ENCODE measurements around the gene CPED1. TPM values are rescaled to one million over a fixed set of nuclear protein-coding genes. Genes with fewer than 3 reads are reported as not detected.
A peak's percentile ranks its signal among the peaks of the same experiment; 100 is the strongest.

The CPED1 gene
- total RNA-seq, 2 donors from 2014 or later: 3.4 to 15.9 TPM

DNA sequence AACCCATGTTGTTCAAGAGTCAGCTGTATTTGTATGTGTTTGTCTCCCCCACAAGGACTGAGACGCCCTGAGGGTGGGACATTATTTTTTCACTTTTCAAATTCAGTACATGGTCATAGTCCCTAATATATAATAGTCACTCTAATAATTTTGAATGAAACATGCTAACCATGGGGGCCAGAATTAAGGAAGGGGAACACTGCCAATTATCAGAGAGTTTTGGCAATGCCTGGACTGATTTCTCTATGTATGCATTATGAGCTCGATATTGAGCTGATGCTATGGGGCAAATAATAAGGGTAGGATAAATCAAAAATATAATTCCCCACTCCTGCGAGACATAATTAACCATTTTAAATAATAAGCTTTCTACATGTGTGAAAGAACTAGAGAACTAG lies 87.4 kb downstream of the CPED1 start:
- ATAC-seq: no peak
- DNase-seq: no peak
- intact Hi-C loops (cut with DNase I, micrococcal nuclease): no loop called here

DNA sequence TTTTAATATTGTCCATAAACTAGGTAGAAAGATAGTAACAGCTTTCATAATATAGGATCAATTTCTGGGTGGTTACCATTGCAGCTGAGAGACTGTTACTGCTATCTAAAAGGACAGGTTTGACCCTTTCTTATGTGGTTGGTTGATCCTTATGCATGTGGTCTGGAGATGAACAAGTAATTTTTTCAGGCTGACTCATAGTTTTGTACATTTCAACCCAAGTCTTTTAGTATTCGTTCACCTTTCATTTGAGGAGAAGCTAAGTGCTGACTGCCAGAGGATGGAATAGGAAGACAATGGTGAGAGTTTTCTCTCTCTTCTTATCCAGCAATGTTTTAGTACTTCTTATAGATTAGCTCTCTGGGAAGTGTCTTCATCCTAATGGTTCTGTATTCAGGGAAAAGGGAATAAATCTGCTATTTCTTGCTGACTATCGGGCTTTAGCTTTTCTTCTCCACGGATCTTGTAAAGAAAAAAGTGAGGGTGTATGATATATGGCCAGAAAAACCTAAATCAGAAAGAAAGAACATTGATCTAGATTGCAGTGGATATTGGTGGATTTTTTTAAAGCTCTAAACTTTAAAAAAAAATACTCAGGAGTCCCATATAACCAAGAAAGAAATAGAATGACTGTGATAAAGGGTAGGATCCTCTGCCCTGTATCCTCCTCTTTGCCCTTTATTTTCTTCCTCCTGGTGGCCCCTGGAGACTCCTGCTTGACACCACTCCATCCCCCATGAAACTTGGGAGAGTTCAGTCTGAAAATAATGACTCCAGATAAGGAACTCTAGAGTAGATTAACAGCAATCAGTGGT lies 88.0 kb downstream of the CPED1 start:
- DNase-seq (no peak), ATAC-seq (no peak)
- intact Hi-C loops (cut with DNase I, micrococcal nuclease): no loop called here

DNA sequence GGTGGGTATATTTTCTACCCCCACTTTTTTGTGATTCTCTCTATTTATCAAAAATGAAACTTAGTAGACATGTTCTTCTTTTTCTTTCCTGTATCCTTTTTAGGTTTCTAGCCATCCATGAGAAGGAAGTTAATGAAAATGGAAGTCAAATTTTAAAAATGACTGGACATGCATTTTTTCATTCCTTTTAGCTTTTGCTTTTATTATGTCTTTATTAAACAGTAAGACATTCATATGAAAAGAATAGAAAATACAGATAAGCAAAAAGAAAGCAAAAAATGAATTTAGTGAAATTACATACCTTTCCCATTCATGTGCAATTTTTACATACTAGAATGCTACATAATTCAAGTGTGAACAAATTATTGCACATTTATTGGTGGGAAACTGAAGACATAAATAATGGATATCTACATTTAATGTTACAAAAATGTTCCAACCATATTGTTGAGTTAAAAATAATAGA lies 88.7 kb downstream of the CPED1 start:
- intact Hi-C loops (cut with DNase I, micrococcal nuclease): no loop called here
- no peak for ATAC-seq
- DNase-seq: no peak

DNA sequence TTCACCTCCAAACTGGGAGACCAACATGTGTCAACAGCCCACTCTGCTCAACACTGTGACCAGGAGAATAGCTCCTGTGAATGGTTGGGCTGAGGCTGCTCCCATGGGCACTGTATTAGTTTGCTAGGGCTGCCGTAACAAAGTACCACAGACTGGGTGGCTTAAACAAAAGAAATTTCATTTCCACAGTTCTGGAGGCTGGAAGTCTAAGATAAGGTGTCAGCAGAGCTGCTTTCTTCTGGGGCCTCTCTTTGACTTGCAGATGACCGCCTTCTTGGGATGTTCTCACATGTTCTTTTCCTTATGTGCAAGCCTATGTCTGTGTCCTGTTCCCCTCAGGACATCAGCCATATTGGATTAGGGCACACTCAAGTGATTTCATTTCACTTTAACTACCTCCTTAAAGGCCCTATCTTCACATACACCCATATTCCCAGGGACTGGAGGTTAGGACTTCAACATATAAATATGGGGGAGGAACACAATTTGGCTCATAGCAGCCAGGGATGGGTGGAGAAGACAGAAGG lies 90.3 kb downstream of the CPED1 start:
- intact Hi-C loops (cut with DNase I, micrococcal nuclease): no loop called here
- ATAC-seq (no peak), DNase-seq (no peak)

DNA sequence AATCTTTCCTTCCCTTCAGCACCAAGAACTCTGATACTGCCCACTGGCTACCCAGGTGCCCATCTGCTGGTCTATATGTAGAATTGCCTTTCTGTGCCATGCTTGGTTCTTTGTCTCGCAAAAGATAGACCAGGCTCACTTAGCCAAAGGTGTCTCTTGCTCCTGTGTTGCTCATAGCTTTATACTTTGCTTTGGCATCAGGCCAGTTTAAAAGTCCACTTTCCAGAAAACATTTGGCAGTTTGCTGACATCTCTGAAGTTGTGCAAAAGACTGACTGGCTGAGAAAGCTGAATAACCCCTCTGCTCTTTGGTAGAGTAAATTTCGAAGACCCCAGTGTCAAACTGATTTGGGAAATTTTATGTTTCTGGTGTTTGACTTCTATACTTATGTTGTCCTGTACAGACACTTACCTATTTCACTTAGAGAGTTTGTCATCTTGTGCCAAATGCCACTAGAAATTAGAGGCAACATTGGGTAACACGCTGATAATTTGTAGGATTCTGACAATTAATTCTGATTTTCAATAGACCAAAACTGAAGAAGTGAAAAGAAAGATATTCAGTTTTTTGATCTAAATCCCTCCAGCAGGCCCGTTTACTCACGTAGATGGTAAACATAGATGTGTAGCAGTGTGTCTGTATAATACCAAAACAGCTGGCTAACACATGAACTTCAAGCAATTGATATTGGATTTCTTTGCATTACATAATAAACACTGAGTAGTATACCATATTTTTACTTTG lies 91.1 kb downstream of the CPED1 start:
- DNase-seq: no peak

DNA sequence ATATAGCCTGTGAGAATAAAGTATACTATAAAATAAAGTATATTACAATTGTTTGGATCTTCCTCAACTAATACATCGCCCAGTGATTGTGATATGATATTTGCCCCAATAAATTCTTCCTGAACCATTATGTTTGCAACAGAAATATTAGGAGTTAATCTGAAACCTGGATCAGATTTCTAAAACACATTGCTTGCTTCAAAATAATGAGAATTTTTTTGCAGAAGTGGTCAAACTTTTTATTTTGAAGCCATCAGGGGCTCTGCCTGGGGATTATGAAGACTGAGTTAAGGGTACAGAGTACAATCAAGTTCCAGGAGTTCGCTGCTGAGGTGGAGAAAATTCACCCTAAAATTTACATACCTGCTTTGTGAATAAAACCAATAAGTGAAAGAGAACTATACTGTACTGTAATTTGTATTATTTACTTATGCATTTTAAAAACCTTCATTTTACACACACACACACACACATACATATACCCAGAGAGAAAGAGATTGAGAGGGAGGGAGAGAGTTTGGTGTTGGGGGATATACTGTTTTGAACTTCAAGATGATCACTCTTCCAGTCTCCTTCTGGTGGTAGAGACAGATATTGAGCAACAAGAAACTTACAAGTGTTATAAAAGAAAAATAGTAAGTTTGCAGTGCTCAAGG lies 91.9 kb downstream of the CPED1 start:
- DNase-seq: no peak
- ATAC-seq: no peak
- intact Hi-C loops (cut with DNase I, micrococcal nuclease): loop anchor here (2.0 to 5.0 kb wide), 2 partner anchors 93 to 94 kb away; partner anchors contain the start of gene CPED1 (in 1 of the 2)

More for the DNA sequence above, 91.1 kb downstream of the CPED1 start:
- no peak for ATAC-seq
- intact Hi-C loops (cut with DNase I, micrococcal nuclease): loop anchor here (2.0 to 5.0 kb wide), 2 partner anchors 92 to 93 kb away; partner anchors contain the start of gene CPED1 (in 1 of the 2)

DNA sequence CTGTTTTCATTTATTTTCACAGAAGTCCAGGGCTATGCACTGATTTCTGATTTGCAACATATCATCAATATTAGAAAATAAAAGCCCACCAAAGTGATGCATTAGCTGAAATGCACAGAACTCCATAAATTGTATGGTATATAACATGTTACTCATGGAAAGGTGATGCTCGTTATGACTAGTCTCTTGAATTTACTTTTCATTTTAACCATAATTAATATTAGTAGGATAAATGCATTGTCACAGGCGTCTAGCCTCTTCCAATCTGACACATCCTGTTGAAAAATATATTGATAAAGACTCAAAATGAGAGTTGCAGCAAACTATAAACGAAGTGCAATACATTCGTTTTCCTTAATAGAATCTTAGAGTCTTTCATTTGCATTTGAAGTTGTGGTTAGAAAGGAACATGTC lies 92.4 kb downstream of the CPED1 start:
- intact Hi-C loops (cut with DNase I, micrococcal nuclease): loop anchor here (2.0 to 5.0 kb wide), 2 partner anchors 94 kb away; partner anchors contain the start of gene CPED1 (in 1 of the 2)
- ATAC-seq (no peak), DNase-seq (no peak)

DNA sequence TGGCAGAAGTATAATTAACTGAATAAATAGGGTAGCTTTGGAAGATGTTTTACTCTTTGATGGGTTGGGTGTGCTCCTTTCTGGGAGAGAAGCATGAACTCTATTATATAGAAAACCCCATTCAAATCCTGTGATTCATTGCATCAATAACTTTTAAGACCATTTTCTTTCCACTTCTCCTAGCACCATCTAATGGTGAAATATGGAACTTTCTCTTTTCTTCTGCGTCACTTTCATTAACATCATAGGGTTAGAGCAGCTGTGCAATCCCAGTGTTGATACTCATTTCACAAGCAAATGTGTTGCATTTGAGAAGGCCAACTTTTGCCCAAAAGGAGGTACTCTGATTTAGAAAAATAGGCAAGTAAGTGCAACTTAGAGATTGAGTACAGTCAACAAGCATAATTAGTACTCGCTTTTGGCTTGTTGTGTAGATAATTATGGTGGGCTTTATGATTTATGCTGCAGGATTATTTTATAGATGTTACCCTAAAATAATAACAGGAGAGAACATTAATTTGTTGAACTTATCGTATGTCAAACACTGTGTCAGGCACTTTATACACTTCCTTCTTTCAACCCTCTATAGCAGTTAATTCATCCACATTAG lies 92.9 kb downstream of the CPED1 start:
- intact Hi-C loops (cut with DNase I, micrococcal nuclease): loop anchor here (2.0 to 5.0 kb wide), 2 partner anchors 94 to 95 kb away; partner anchors contain the start of gene CPED1 (in 1 of the 2)
- peak; percentile 68 for ATAC-seq
- DNase-seq: no peak

DNA sequence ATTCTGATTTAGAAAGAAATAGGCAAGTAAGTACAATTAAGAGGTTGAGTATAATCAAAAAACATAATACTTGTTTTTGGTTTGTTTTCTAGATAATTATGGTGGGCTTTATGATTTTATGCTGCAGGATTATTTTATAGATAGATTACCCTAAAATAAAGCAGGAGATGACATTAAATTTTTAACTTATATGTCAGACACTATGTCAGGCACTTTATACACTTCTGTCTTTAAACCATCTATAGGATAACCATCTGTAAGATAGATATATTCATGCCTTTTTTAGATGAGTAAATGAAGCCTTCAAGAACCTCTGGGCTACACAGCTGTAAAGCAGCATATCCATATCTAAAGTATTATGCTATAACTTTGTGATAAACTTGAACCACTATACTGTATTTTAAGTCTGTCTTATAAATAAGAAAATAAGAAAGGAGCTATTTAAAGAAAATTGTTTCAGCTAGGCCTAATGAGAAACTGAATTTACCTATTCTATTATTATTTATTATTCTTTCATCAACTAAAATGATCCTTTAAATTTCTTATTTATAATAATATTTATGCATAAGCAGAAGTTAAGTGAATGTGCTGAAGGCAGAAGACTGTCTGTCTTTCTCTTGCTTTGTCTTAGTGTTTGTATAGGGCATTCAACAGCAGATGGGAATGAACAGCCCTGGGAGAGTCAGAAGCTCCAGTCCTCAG lies 94.0 kb downstream of the CPED1 start:
- no peak for ATAC-seq
- intact Hi-C loops (cut with DNase I, micrococcal nuclease): loop anchor here in 1 of 2 donors (5.0 kb wide), 1 partner anchor 95 kb away; the partner anchor contains the start of gene CPED1

DNA sequence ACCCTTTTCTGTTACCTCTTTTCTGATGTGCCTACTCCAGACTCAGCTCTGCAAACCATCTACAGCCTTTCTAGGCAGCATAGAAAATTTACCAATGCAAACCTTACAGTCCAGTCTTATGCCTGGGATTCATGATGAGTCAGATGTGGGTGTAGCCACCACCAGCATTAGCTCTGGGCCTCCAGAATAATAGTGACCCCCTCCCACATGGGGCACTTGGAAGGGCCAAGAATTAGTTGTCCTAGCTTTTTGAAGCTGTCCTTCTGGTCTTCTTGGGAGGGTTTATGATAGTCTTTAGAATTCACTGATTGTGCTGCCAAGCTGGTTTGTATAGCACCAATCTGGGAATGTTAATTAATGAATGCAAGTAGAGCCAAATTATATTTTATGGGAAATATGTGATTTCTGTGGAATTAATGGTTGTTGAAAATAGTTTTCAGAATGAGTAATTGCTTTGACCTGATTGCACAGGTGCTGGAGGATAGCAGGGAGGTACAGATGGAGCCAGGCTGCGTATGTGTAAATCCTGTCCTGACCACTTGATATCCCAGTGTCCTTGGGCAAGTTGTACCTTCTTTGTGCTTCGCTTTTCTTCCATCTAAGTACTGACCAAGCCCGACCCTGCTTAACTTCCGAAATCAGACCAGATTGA lies 94.8 kb downstream of the CPED1 start:
- DNase-seq (no peak), ATAC-seq (no peak)
- intact Hi-C loops (cut with DNase I, micrococcal nuclease): loop anchor here in 1 of 2 donors (5.0 kb wide), 1 partner anchor 96 kb away; the partner anchor contains the start of gene CPED1

More for the DNA sequence above, 94.0 kb downstream of the CPED1 start:
- DNase-seq: no peak

DNA sequence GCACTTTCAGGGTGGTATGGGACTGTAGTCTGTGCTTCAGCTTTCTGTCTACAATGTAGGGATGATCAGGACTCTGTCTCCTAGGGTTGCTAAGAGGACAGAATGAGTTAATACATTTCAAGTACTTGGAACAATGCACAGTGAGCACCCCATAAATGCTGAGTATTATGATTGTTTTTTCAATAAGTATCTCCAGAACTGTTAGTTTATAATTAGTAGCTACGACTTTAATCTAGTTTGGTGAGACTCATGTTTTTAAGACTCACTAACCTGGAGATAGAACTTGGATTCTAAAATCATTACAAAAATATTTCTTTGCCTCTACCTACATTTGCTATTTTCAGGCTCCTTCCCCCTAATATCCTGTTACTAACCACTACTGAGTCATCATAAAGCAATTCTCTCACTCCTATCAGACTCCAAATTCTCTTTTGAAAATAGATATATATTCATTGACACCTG lies 95.3 kb downstream of the CPED1 start:
- intact Hi-C loops (cut with DNase I, micrococcal nuclease): loop anchor here in 1 of 2 donors (5.0 kb wide), 1 partner anchor 97 kb away; the partner anchor contains the start of gene CPED1
- ATAC-seq (no peak), DNase-seq (no peak)

DNA sequence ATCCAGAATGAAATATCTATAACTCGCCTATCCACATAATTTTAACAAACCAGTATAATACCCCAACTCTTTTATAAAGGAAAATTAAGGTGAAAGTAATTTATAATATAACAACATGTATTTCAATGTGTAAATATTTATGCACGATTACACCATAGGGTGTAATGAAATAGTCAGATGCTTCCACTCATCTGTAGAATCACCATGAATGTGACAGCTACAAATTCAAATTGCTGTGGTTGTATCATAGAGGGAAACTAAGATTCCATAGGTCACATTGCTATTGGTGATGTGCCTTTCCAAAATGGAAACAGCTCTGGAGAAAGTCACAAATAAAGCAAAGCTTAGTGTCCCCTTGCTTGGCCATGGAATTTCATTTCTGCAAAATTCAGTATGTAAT lies 95.7 kb downstream of the CPED1 start:
- no peak for DNase-seq
- intact Hi-C loops (cut with DNase I, micrococcal nuclease): loop anchor here in 1 of 2 donors (5.0 kb wide), 1 partner anchor 97 kb away; the partner anchor contains the start of gene CPED1

DNA sequence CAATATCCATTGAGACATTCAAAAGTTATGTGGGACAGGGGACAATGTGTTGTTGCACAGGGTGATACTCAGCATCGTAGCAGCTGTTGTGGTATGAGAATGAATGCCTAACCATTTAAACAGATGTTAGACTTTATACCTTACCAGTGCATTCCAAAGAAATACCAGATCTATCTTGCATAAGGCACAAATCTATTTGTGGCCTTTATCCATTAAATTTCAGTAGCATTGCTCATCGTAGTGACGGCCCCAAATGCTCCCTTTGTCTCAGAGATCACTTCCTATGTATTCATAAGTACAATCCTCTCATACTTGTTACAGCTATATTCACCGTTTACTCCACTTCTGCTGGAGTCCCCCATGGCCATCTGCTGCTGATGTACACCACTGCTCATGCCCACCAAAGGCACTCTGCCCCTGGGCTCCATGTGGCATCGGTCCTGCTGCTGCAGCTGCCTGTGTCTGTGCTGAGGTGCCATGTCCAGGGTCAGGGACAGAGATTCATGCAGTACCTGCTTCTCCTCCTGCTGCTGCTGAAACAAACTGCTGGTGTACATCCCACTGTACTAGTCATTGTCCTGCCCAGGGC lies 96.3 kb downstream of the CPED1 start:
- no peak for DNase-seq
- ATAC-seq: no peak
- intact Hi-C loops (cut with DNase I, micrococcal nuclease): loop anchor here in 1 of 2 donors (5.0 kb wide), 1 partner anchor 98 kb away; the partner anchor contains the start of gene CPED1

More for the DNA sequence above, 95.7 kb downstream of the CPED1 start:
- ATAC-seq: no peak

DNA sequence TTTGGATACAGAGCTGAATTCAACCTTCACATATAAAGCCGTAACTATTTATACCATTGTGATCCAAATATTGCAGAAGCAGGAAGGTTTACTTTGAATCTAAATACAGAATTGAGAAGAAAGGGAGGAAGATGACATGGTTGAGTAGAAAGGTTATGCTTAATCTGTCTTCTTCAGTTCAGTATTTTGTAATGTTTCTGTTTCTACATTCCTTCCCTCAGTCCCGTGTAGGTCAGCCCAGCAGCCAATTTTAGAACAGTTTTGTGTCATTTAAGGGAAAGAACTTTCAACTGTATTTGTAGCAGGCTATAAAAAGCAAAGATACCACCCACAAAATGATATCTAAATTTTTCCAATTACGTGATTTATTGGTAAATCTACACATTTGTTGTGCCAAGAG lies 97.4 kb downstream of the CPED1 start:
- no peak for ATAC-seq
- intact Hi-C loops (cut with DNase I, micrococcal nuclease): no loop called here
- DNase-seq: no peak

DNA sequence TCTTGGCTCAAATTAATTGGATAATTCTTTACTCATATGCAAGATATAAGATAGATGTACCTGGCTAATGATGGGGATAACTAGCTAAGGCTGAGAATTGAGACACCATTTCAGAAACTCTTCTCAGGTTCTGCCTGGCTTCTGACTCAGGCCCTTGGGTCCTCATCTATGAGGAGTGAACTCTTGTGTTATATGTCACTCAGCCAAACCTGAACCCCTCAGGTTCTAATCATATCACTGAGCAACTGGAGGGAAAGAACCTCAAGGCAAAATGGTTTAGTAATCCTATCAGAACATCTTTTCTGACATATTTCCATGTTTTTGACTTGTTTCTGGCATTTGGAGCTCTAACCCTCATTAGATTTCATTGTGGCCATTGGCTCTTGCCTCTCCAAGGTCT lies 100.4 kb downstream of the CPED1 start:
- DNase-seq: no peak
- ATAC-seq: no peak
- intact Hi-C loops (cut with DNase I, micrococcal nuclease): no loop called here

DNA sequence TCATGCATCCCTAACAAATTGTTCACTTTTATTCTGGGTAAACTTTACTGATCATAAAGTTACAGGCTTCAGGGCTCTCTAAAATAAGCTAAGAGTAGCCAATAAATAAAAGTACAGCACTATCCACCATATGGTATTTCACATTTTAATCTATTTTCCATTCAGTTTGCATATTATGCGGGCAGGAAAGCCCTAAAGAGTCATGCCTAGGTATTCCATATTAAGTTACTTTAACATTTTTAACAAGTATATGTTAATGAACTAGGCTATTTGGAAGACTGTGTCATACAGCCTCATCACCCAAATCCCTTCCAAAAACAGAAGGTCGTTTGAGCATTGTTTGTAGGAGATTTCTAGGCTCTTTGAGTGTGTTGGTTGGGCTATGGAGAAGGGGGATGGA lies 106.3 kb downstream of the CPED1 start:
- intact Hi-C loops (cut with DNase I, micrococcal nuclease): no loop called here
- DNase-seq (no peak), ATAC-seq (no peak)

DNA sequence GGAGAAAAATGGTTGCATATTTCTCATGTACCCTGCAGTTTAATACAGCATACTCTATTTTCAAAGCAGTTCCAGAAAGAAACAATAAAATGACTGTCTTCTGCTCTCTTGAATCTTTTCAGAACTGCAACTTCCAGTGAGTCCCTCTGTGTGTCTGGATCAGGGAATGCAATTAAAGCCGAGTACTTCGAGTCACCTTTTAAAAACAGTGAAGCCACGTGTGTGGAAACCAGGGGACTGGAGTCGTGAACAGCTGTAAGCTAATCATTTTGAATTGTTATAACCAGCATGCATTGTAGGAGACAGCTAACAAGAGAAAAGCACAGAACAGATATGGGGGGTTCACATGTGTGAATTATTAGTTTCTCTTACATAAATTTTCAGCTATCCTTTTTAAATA lies 109.1 kb downstream of the CPED1 start:
- ATAC-seq: no peak
- intact Hi-C loops (cut with DNase I, micrococcal nuclease): no loop called here
- DNase-seq: no peak
